NT2/D1 (cell line): ENCODE results near the gene UBN2.

Experiments used
- SUZ12 ChIP-seq: IDR thresholded peaks from 2 replicates; pipeline ENCODE4 v1.6.1; 2011; ENCODE audit not compliant: insufficient read length, insufficient read depth; ENCODE audit errors: extremely low read depth
- ZNF274 ChIP-seq: IDR thresholded peaks from 2 replicates; pipeline ENCODE4 v1.6.1; 2011; ENCODE audit warnings: mild to moderate bottlenecking, low read depth, low read length

- no peak for TF ChIP-seq SUZ12
- no peak for TF ChIP-seq ZNF274
These were observed at the start of gene UBN2 for GRCh38 chr7:139230774-139231512.
